ENCODE data around the gene TMEM106B. TPM values are rescaled to one million over a fixed set of nuclear protein-coding genes. Genes with fewer than 3 reads are reported as not detected.

TMEM106B gene
- total RNA-seq, 1 experiment from 2014 or later: 89.0 TPM

- TF ChIP-seq TCF7L2 (IDR thresholded peaks at IDR 0.05; ENCODE audit: low read depth, low read length) (no peak), SIN3A (IDR thresholded peaks at IDR 0.05; ENCODE audit: borderline replicate concordance, insufficient read depth, low read depth, low read length) (no peak), POLR2AphosphoS5 (IDR thresholded peaks at IDR 0.05; ENCODE audit: low read depth, low read length) (no peak), REST (IDR thresholded peaks at IDR 0.05; ENCODE audit: insufficient read depth in 1 of 2, low read depth in 2 of 2, low read length in 1 of 2) (no peak), CTCF (IDR thresholded peaks at IDR 0.05) (no peak)
- Histone ChIP-seq H3K27me3 (ENCODE audit: control insufficient read depth, insufficient read depth, low read length) (no peaks in the 10 kb centered on the region), H3K27ac (ENCODE audit: low read length) (peak overlapping the region; percentile 100; the same call in 1 of the 2 replicates), H3K4me3 (ENCODE audit: low read depth in 2 of 2, low read length in 2 of 2) (no peak overlapping the region), H3K4me1 (ENCODE audit: control insufficient read depth, insufficient read depth, low read length) (peaks cover 60% of the 10 kb centered on the region), H3K9me3 (ENCODE audit: control insufficient read depth, insufficient read depth, low read depth, low read length) (no peaks in the 10 kb centered on the region), H3K36me3 (ENCODE audit: control insufficient read depth, insufficient read depth, low read length) (peaks cover 7% of the 10 kb centered on the region)
- no peak for DNase-seq (ENCODE audit: low read depth, low spot score)
- no peak for ATAC-seq
- intact Hi-C loops (cut with micrococcal nuclease; ENCODE audit: unreplicated experiment) (no loop called here), in situ Hi-C loops (cut with HindIII; ENCODE audit: low pct_unique_long_range_greater_than_20kb, low sequenced_read_pairs) (no loop called here)
- CTCF ChIA-PET: no interaction called here
- POLR2A ChIA-PET: no interaction called here
- no TSS peak for BruUV-seq (replicated peaks)
These were observed 1.9 kb upstream of the TMEM106B start for GRCh38 chr7:12209221-12209620.

- Histone ChIP-seq H3K27me3 (ENCODE audit: control insufficient read depth, insufficient read depth, low read length) (no peaks in the 10 kb centered on the region), H3K9me3 (ENCODE audit: control insufficient read depth, insufficient read depth, low read depth, low read length) (no peaks in the 10 kb centered on the region), H3K4me3 (ENCODE audit: low read depth in 2 of 2, low read length in 2 of 2) (peak overlapping the region; percentile 83 to 90), H3K27ac (ENCODE audit: low read length) (peak overlapping the region; percentile 100), H3K36me3 (ENCODE audit: control insufficient read depth, insufficient read depth, low read length) (peaks cover 10% of the 10 kb centered on the region), H3K4me1 (ENCODE audit: control insufficient read depth, insufficient read depth, low read length) (peaks cover 62% of the 10 kb centered on the region)
- intact Hi-C loops (cut with micrococcal nuclease; ENCODE audit: unreplicated experiment) (loop anchor here (1.0 to 5.0 kb wide), 3 partner anchors 98 to 375 kb away; no protein-coding TSS in a partner anchor), in situ Hi-C loops (cut with HindIII; ENCODE audit: low pct_unique_long_range_greater_than_20kb, low sequenced_read_pairs) (no loop called here)
- TSS peak; percentile 99 for BruUV-seq (replicated peaks)
- ATAC-seq (peak; percentile 74), DNase-seq (ENCODE audit: low read depth, low spot score) (no peak)
- TF ChIP-seq POLR2AphosphoS5 (IDR thresholded peaks at IDR 0.05; ENCODE audit: low read depth, low read length) (no peak), REST (IDR thresholded peaks at IDR 0.05; ENCODE audit: insufficient read depth in 1 of 2, low read depth in 2 of 2, low read length in 1 of 2) (no peak), TCF7L2 (IDR thresholded peaks at IDR 0.05; ENCODE audit: low read depth, low read length) (no peak), SIN3A (IDR thresholded peaks at IDR 0.05; ENCODE audit: borderline replicate concordance, insufficient read depth, low read depth, low read length) (no peak), CTCF (IDR thresholded peaks at IDR 0.05) (no peak)
- CTCF ChIA-PET: interaction anchor here (0.6 to 0.7 kb wide), 2 partner anchors 178 to 1058 kb away, joined by 3 read pairs; no protein-coding TSS in a partner anchor
- POLR2A ChIA-PET: interaction anchor here (0.6 to 0.7 kb wide), 2 partner anchors 14 to 30 kb away, joined by 3 to 4 read pairs; no protein-coding TSS in a partner anchor
These were observed 678 bp upstream of the TMEM106B start for GRCh38 chr7:12210179-12211053.
